Effector memory CD4-positive, alpha-beta T cell (primary cell): ENCODE data around the gene JMJD6.
A peak's percentile ranks its signal among the peaks of the same experiment; 100 is the strongest.

Experiments used
- DNase-seq, 3 donors: peaks; one replicate each; pipeline ENCODE4 v3.0.0-alpha.2; 2020
- H3K27ac ChIP-seq: 2 replicates; pipeline ENCODE4 v1.7.0; 2013; ENCODE audit warnings: mild to moderate bottlenecking, low read length, moderate library complexity; ENCODE audit not compliant: insufficient read depth, poor library complexity, severe bottlenecking
- H3K27me3 ChIP-seq: replicated peaks from 2 replicates; pipeline ENCODE4 v1.7.0; 2013; ENCODE audit warnings: mild to moderate bottlenecking, low read length; ENCODE audit not compliant: insufficient read depth, control insufficient read depth, poor library complexity, severe bottlenecking
- H3K36me3 ChIP-seq: 2 replicates; pipeline ENCODE4 v1.7.0; 2013; ENCODE audit warnings: mild to moderate bottlenecking, low read length, moderate library complexity; ENCODE audit not compliant: control insufficient read depth, insufficient read depth
- H3K4me1 ChIP-seq: 2 replicates; pipeline ENCODE4 v1.7.0; 2013; ENCODE audit warnings: low read length, mild to moderate bottlenecking; ENCODE audit not compliant: control insufficient read depth, insufficient read depth, poor library complexity, severe bottlenecking
- H3K4me3 ChIP-seq: 2 replicates; pipeline ENCODE4 v1.7.0; 2013; ENCODE audit warnings: low read length, low read depth, mild to moderate bottlenecking; ENCODE audit not compliant: insufficient read depth, poor library complexity, severe bottlenecking
- H3K9me3 ChIP-seq: 2 replicates; pipeline ENCODE4 v1.7.0; 2013; ENCODE audit warnings: mild to moderate bottlenecking, low read length, moderate library complexity; ENCODE audit not compliant: control insufficient read depth

The JMJD6 gene

DNA sequence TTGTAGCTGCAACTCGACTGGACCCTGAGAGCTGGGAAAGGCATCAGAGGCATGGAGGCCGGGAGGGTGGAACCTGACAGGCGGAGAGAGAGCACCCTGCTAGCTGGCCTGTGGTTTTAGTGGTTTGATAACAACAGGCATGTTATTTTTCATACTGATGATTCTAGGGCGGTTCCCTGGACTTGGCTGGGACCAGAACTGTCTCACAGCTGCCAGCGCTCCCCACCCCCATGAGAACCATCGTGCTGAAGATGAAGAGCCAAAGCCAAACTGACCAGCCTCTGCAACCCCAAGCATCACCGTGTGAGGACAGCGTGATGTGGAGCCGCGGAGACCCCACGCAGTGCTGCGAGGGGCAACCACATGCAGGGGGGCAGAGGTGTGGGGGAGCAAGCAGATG lies 44.1 kb downstream of the JMJD6 start:
- H3K27ac ChIP-seq: no peak overlapping the region

DNA sequence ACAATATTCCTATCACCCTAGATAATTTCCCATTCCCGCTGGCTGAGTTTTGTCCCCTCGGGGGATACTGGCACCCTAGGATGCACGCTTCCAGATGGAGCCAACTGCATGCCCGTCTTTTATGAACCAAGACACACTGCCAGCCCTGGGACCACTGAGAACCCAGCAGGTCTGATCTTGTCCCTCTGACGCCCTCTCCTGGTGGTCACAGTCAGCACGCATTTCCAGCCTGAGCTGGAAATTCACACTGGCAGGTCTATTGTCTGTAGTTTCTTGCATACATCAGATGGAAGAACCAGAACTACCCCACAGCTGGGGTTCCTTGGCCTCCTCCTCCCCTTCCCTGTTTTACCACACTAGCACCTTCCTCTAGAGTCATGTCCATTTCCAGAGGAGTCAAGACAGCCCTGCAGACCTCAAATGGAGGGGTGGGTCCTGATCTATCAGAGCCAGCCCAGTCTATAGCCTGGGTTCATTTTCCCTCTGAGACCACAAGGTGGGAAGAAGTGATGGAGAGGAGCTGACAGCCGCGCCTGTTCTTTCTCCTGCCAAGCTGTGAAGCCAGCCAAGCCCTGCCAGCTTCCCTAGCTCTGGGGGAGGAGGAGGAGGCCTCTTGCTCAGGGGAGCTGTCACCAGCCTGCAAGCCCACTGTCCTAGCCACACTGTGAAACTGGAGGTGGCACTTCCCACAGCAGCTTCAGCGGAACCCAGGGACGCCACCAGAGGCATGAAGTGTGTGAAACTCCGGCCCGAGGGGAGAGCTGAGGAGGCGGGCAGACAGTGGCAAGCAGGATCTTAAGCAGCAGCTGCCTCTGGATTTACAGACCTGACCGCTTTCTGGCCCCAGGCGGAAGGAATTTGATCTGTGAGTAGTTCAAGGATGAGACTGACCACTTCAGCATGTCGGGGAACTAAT lies 44.9 kb downstream of the JMJD6 start:
- Histone ChIP-seq H3K4me1 (peaks cover 17% of the 10 kb centered on the region), H3K9me3 (no peaks in the 10 kb centered on the region), H3K27ac (no peak overlapping the region), H3K4me3 (no peak overlapping the region), H3K27me3 (no peaks in the 10 kb centered on the region), H3K36me3 (no peaks in the 10 kb centered on the region)
- DNase-seq: peak; percentile 36 to 52 (median 48)

More for the DNA sequence above, 44.1 kb downstream of the JMJD6 start:
- no peaks in the 10 kb centered on the region for H3K9me3 ChIP-seq
- H3K27me3 ChIP-seq: no peaks in the 10 kb centered on the region
- H3K36me3 ChIP-seq: no peaks in the 10 kb centered on the region
- no peak overlapping the region for H3K4me3 ChIP-seq
- no peak for DNase-seq
- peaks cover 17% of the 10 kb centered on the region for H3K4me1 ChIP-seq

DNA sequence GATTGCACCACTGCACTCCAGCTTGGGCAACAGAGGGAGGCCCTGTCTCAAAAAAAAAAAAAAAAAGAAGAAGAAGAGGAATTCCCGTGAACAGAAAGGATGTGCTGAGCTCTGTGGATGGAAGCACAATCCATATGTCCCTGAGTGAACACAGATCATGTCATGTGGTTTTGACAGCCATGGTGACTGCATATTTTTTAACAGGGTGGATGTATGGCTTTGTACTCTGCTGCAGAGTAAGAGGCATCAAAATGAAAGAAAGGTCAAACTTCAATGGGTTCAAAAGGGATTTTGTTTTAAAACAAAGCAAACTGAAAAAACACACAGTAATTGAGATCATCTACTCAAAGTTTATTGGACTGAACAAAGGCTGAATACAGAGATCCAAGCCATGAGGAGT lies 47.2 kb downstream of the JMJD6 start:
- DNase-seq: no peak
- Histone ChIP-seq H3K27ac (no peak overlapping the region), H3K4me3 (no peak overlapping the region), H3K9me3 (no peaks in the 10 kb centered on the region), H3K36me3 (no peaks in the 10 kb centered on the region), H3K27me3 (no peaks in the 10 kb centered on the region), H3K4me1 (peaks cover 17% of the 10 kb centered on the region)

DNA sequence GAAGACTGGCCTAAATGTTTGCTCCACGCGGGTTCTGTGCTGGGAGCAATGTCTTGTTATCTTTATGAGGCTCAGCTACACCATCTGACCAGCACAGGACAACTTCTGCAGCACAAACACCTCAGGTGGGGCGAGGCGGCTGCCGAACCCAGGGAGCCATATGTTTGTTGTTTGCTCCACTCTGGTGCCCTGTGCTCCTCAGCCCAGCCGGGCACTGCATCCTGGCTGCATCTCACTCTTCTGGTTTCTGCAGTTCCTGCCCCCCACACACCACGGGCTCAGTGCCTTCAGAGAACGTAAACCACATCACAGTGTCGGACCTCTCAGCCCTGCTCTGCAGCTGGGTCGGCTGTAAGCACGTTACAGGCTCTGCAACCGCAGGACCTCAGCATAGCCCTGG lies 48.1 kb downstream of the JMJD6 start:
- Histone ChIP-seq H3K27me3 (no peaks in the 10 kb centered on the region), H3K4me3 (no peak overlapping the region), H3K4me1 (peaks cover 17% of the 10 kb centered on the region), H3K9me3 (no peaks in the 10 kb centered on the region), H3K27ac (no peak overlapping the region), H3K36me3 (no peaks in the 10 kb centered on the region)
- peak in 2 of 3 donors; percentile 6 to 11 for DNase-seq

DNA sequence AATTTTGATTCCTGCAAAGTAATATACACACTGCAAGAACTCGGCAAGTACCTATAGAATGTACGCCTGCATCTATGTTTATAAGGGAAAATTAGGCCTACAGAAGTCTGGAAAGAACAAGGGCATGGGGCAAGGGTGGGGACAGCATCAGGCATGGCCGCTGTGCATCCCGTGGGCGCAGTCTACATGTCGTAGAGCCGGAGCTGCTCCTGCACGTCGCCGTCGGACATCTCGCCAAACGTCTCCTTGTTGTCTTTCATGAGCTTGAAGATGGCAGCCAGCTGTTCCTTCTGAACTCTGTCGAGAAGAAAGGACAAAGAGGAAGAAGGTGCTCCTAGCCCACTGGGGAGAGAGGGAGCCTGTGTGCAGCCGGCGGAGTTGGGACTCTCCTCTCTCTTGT lies 49.0 kb downstream of the JMJD6 start:
- peaks cover 17% of the 10 kb centered on the region for H3K4me1 ChIP-seq
- DNase-seq: no peak
- H3K27me3 ChIP-seq: no peaks in the 10 kb centered on the region
- H3K4me3 ChIP-seq: no peak overlapping the region
- H3K27ac ChIP-seq: no peak overlapping the region
- no peaks in the 10 kb centered on the region for H3K36me3 ChIP-seq
- no peaks in the 10 kb centered on the region for H3K9me3 ChIP-seq

DNA sequence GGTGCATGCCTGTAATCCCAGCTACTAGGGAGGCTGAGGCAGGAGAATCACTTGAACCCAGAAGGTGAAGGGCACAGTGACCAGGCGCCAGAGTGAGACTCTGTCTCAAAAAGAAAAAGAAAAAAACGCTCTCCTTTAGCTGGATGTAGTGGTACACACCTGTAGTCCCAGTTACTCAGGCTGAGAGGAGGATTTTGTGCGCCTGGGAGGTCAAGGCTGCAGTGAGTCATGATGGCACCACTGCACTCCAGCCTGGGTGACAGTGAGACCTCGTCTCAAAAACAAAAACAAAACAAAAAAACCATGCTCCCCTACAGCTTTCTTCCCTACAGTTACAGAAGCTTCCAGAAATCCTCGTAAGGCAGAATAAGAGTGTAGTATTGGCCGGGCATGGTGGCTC lies 49.8 kb downstream of the JMJD6 start:
- H3K4me3 ChIP-seq: no peak overlapping the region
- H3K4me1 ChIP-seq: peaks cover 20% of the 10 kb centered on the region
- DNase-seq: no peak
- H3K36me3 ChIP-seq: no peaks in the 10 kb centered on the region
- no peak overlapping the region for H3K27ac ChIP-seq
- H3K9me3 ChIP-seq: no peaks in the 10 kb centered on the region
- H3K27me3 ChIP-seq: no peaks in the 10 kb centered on the region

DNA sequence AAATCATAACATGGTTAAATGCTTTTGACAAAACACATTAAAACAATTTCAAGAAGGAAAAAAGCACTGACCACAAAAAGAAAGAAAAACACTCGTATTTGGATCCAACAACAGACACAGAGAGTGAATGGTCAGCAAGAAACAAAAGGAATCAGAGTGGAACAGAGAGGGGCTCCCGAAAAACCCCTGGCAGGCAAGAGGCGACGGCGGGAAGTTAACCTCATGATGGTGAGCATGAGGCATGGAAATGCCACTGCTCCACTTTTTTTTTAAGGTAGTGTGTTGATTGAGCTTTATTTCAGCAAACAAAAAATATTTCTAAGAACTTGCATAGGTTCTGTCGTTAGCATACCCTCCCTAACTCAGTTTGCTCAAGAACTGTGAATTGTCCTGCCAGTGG lies 50.8 kb downstream of the JMJD6 start:
- Histone ChIP-seq H3K27ac (no peak overlapping the region), H3K9me3 (no peaks in the 10 kb centered on the region), H3K36me3 (no peaks in the 10 kb centered on the region), H3K4me3 (no peak overlapping the region), H3K27me3 (no peaks in the 10 kb centered on the region), H3K4me1 (peaks cover 21% of the 10 kb centered on the region)
- no peak for DNase-seq

DNA sequence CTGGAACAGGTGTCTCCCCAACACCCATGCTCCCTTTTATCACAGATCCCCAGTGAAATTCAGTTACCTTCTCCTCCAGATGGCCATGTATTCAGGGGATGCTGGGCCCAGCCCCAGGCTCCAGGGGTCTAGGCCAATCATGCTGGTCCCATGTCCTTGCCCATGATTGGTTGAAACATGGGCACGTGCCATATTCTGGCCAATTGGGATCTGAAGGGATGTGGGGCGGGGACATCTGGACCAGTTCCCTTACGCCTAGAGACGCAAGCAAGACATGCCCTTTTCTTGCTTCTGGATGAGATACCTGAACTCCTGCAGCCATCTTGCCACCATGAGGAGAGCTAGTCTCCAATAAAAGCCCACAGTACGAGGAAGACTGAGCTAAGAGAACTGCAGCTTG lies 51.8 kb downstream of the JMJD6 start:
- no peaks in the 10 kb centered on the region for H3K27me3 ChIP-seq
- no peak overlapping the region for H3K27ac ChIP-seq
- no peak for DNase-seq
- H3K4me3 ChIP-seq: no peak overlapping the region
- H3K4me1 ChIP-seq: peaks cover 21% of the 10 kb centered on the region
- H3K9me3 ChIP-seq: no peaks in the 10 kb centered on the region
- no peaks in the 10 kb centered on the region for H3K36me3 ChIP-seq

DNA sequence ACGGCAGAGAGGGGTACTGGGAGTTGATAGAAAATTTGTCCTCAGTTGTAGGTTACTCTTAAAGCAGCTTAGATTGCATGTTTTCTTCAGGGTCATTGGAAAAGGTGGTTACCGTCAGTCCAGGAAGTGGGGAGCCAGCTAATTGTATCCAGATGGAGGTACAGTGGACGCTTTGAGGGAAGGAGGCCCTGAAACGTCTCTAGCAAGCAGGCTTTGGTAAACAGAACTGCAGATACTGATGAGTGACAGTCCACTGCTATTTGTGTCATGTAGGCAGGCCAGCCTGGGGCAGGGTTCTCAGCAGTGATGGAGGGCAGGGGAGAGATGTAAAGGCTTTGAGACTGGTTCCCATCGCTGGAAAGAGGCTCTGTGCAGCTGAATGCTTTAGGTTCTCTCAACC lies 52.7 kb downstream of the JMJD6 start:
- Histone ChIP-seq H3K9me3 (no peaks in the 10 kb centered on the region), H3K4me1 (peaks cover 21% of the 10 kb centered on the region), H3K27me3 (no peaks in the 10 kb centered on the region), H3K4me3 (no peak overlapping the region), H3K36me3 (no peaks in the 10 kb centered on the region), H3K27ac (no peak overlapping the region)
- no peak for DNase-seq

DNA sequence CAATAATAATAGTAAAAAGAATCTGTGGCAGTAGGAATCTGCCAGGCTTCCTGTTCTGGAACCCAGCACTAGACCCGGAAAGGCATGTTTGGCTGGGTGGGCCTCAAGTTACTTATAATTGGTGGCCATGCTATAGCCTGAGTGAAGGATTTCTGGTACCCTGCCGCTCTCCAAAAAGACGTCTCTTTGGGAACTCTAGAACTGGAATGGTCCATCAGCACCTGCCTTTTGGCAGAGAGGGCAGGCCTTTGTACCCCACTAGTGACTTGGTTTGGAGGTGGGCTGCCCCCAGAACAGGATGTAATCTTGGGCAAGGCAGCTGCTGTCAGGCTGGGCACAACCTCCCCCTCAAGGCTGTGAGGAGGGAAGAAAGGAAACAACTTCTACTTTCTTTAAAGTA lies 53.5 kb downstream of the JMJD6 start:
- DNase-seq: no peak
- no peak overlapping the region for H3K4me3 ChIP-seq

More for the DNA sequence above, 53.5 kb downstream of the JMJD6 start:
- peaks cover 13% of the 10 kb centered on the region for H3K4me1 ChIP-seq
- H3K27ac ChIP-seq: no peak overlapping the region
- H3K27me3 ChIP-seq: no peaks in the 10 kb centered on the region
- no peaks in the 10 kb centered on the region for H3K36me3 ChIP-seq
- H3K9me3 ChIP-seq: no peaks in the 10 kb centered on the region
